GM19025 (cell line): ENCODE data around the gene LVRN.
"Not testable (repeated sequence)": the region's sequence is repeated elsewhere in the genome, so short reads cannot be mapped to it uniquely, and the experiment has no call there.

Experiments used
- ATAC-seq: cut with Tn5 transposase; IDR thresholded peaks from one replicate; pipeline ENCODE4 v1.9.1; 2021; ENCODE audit warnings: mild to moderate bottlenecking, low read depth, moderate library complexity; ENCODE audit not compliant: unreplicated experiment

LVRN gene

GRCh38 chr5:115962239-115962564 lies at the start of gene LVRN:
Gene LVRN (plus strand): TSS chr5:115962475. CDS start chr5:115962618, 143 bp downstream.
- ATAC-seq: no peak

GRCh38 chr5:115913623-115914400 lies 48.5 kb upstream of the LVRN start:
- not testable (repeated sequence) for ATAC-seq

DNA sequence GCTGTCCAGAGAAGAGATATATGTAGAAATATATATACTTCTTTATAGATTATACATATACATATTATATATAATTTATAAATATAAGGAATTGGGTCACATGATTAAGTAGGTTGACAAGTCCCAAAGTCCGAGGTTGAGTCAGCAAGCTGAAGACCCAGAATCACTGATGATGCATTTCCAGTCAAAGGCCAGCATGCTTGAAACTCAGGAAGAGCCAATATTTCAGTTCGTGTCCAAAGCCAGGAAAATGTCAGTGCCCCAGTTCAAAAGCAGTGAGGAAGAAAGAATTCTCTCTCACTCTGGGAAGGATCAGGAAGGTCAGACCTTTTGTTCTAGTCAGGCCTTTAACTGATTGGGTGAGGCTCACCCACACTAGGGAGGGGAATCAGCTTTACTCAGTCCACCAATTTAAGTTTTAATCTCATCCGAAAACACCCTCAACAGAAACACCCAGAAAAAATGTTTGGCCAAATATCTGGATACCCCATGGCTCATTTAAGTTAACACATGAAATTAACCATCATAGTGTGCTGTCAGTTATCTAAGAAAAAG lies 42.0 kb upstream of the LVRN start:
- ATAC-seq: no peak

DNA sequence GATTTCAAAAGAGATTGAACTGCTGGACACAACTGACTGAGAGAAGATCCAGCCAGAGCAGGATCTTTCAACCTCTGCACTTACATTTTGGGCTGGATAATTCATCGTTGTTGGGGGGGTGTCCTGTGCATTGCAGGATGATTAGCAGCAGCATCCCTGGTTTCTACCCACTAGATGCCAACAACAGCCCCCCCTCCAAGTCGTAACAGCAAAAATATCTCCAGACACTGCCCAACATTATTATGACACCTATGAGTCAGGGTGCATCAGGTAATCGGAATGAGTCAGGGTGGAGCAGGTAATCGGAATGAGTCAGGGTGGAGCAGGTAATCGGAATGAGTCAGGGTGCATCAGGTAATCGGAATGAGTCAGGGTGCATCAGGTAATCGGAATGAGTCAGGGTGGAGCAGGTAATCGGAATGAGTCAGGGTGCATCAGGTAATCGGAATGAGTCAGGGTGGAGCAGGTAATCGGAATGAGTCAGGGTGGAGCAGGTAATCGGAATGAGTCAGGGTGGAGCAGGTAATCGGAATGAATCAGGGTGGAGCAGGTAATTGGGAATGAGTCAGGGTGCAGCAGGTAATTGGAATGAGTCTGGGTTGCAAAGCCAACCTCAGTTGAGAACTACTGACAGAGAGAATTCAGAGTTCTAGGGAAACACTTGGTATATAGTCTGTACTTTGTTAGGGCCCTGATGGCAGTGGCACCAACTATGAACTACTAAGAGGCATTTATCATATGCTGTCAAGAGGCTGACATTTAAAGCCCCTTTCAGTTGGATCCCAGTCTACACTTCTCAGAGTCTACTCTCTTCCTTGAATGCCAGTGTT lies 33.5 kb upstream of the LVRN start:
- ATAC-seq: not testable (repeated sequence)

- ATAC-seq: not testable (repeated sequence)
Measured at GRCh38 chr5:115930171-115930570, 32.1 kb upstream of the LVRN start.

DNA sequence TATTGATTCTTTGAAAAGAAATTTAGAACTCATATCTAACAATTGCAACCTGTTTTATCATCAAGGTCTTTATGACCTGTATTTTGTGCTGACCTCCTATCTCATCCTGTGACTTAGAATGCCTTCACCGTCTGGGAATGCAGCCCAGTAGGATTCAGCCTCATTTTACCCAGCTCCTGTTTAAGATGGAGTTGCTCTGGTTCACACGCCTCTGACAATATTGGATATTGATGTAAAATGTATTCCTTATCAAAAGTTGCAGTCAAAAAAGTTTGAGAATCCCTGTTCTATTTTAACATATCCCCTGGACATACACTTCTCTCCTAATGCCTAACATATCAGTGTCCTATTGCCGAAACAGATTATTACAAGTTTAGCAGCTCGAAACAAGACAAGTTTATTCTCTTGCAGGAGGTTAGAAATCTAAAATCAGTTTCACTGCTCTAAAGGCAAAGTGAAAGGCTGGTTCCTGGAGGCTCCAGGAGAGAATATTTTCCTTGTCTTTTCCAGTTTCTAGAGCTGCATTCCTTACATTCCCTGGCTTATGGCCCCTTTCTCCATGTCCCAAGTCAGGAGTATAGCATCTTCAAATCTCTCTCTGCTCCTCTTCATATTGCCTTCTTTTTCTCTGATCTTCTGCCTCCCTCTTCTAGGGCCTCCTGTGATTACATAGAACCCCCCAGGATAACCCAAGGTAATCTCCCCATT lies 31.5 kb upstream of the LVRN start:
- no peak for ATAC-seq

DNA sequence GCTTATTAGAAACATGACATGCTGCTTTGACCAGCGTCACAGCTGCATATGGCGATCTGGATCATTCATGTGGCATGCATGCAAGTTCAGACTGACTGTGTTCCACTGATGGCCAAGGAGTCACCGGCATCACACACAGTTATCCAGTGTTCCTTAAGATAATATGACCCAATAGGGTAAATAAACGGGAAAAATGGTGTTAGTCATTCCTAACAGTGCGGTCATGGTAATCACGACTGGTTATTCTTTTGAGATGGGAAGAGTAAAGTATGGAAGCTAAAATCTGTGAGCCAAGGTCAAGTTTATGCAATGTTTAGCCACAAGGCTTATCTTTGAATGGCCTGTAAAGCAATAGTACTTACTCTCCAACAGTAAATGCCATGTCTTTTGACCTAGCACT lies 29.3 kb upstream of the LVRN start:
- ATAC-seq: no peak

DNA sequence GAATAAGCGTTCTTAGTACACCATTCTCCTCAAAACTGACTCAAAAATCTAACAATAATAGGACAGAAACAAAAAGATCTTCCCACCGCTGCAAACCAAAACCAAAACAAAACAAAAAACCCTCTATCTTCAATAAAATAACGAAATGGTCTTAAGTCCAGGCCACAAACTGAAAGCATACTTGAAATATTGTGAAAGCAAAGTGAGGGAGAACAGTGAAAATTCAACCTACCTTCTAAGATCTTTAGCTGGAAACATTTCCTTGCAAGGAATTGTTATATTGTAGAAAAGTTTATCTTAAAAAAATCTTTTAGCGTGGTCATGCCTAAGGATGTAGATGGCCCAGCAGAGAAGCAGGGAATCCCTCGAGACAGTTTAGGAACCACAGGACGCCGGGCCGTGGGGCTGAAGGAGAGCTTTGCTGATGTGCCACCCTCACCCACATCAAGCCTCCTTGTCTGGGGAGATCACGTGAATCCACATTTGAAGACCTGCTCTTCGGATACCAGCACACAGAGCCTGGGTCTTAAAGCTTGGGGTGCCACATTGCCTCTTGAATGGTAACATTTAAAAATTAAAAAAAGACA lies 27.8 kb upstream of the LVRN start:
- no peak for ATAC-seq

DNA sequence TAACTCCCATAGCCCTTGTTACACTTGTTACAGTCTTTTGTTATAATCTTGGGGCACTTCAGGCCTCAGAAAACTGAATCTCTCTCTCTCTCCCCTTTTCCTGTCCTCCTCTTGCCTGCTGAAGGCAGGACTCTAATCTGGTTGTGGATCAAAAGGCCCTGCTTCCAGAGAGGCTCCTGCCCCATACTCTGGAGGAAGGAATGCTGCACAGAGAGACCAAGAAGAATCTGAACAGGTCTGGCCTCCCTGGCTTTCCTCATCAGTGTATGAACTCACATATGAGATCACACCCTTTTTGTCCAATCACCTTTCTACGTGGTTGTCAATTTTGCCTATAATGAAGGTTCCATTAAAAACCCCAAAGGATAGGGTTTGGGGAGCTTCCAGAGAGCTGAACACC lies 26.2 kb upstream of the LVRN start:
- ATAC-seq: no peak

DNA sequence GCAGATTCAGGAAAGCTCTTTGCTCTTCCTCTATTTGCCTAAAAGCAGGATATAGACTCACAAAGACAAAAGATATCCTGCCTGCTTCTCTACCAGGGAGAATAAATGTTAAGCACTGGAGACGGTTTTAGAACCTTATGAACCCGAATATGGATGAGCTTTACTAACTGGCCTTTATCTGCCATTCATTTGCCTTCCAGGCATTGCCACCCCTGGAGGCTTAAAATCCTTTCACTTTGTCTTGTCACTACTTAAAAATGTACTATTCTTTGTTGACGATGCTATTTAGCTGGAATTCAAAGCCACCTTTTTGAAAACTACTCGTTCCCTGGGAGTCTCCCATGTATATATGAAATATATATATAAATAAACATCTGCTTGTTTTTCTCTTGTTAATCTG lies 23.2 kb upstream of the LVRN start:
- no peak for ATAC-seq

DNA sequence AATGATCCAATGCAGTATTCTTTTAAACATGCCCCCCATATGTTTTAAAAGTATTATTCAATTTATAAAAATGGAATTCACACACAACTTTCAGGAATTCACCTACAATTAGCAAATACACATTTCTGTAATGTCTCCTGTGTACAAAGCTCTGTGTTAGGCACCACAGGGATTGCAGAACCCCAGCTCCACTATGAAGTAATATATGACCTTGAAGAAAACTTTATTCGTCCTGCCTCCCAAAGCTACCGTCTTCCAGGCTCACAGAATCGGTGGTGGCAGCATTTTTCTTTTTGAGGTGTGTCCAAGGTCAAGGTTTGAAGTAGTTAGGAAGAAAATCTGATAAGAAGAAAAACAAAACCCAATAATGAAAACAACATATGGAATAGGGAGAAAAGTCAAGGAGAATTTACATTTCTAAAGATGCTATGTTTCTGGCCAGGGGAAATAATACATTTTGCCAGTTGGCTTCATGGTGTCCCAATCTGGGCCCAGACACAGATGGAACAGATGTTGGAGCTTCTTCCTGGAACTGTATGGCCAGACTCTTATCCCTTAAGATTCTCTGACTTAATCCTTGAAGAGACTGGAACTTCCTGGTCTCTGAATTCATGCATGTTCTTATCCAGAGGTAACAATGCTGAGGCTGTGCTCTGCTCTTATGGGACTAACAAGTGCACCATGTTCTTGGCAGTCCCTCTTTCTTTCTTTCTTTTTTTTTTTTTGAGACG lies 22.0 kb upstream of the LVRN start:
- ATAC-seq: no peak

GRCh38 chr5:115941051-115941675 lies 21.1 kb upstream of the LVRN start:
- ATAC-seq: no peak

GRCh38 chr5:115944501-115944900 lies 17.8 kb upstream of the LVRN start:
- ATAC-seq: no peak

DNA sequence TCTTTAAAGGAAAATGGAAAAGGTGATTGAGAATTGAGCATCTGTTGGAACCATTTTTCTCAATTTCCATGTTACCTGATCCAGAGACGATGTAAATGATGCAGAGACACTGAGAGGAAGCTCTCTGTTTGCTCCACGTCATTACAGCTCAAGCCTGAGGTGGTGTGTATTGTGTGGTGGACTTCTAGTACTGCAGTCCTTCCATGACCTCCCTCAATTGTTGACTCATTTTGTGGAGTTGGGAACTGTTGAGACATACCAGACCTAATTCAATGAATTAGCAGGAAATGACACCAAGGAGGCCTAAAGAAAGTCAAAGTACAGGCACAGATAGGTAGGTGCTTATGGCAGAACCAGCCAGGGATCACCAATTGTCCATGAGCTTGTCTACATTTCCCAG lies 15.6 kb upstream of the LVRN start:
- no peak for ATAC-seq

DNA sequence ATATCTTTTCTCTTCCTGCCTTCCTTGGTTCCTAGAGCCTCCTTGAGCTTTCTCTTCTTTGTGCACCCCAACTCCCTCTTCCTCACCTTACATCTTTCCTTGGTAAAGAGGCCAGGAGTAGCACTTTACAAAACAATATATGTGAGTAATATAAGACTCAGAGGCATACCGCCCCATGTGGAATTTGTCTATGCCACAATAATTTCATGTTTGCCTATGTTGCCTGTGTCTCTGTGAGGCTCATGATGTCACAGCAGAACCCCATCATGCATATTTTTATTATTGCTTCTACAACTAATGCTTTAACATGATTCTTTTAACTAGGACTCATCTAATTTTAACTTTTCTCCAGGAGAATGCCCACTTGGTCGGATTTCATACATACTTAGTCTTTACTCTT lies 15.0 kb upstream of the LVRN start:
- ATAC-seq: no peak

DNA sequence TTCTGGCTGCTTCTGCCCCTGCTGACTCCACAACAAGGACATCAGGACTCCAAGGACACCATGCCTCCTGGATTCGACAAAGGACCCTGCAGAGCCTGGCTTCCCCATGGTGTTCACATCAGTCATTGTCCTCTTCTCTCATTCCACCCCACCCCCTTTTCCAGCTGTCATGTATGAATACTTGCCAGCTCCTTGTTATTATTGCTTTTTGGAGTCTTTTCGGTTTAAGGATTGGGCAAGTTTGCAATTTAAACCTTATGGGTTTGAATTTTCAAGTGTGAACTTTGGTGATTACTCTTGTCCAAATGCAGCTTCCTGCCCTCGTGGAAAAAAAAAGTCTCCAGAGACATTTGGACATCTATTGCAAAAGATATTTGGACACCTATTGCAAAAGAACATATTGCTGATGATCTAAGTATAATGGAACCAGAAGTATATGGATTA lies 14.2 kb upstream of the LVRN start:
- no peak for ATAC-seq

DNA sequence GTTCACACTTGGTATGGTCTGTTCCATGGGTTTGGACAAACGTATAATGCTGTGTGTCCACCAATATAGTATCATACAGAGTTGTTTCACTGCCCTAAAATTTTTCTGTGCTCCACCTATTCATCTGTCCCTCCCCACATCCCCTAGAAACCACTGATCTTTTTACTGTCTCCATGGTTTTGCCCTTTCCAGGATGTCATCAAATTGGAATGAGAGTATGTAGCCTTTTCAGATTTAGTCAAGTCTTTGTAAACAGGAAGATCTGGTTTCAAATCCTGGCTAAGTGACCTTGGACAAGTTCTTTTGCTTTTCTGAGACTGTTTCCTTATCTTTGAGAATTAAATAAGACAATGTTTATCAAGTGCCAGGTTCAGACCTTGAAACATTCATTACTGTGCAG lies 13.2 kb upstream of the LVRN start:
- no peak for ATAC-seq

DNA sequence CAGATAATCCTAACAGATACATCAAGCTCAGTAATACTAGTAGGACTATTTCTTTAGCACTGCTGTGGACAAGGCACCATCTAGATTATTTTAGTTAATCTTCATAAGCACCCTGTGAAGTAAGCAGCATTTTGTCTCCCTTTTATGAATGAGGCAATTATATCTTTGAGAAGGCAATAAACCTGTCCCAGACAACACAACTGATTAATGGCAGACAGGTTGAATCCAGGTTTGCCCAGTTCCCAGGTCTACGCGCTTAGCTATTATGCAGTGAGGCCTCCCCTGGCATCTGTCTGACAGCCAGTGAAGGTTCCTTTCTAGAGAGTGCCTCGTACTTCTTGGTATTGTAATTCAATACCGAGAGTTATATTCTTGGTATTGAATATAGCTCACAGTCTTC lies 9.7 kb upstream of the LVRN start:
- ATAC-seq: no peak

DNA sequence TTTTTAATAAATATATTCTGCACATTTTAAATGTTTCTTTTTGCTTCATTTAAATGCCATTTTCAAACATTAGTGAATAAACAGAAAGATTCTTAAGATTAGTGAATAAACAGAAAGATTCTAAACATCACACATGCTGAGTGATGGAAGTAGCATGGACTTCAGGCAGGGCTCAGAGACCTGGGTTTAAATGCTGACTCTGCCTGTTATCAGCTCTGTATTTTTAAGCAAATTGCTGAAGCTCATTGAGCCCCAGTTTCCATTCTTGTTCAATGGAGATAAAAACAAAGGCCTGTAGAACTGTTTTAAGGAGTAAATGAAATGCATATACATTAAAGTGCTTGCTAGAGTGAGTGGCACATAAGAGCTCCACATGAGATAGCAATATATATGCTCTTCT lies 8.1 kb upstream of the LVRN start:
- no peak for ATAC-seq

DNA sequence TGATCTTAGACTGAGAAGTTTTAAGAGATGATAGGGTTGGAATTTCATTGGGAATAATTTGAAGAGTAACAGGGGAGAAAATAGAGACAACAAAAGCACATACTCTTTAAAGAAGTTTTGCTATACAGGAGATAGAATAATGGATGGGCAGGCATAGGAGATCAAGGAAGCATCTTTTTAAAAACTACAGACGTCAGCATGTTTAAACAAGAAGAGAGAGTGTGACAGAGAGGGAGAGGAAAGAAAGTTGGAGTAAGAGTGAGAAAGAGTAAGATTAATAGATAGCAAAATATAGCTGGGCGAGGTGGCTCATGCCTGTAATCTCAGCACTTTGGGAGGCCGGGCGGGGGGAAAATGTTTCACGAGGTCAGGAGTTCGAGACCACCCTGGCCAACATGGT lies 5.3 kb upstream of the LVRN start:
- no peak for ATAC-seq
